ENCODE measurements around the gene ANKRD23.

DNA sequence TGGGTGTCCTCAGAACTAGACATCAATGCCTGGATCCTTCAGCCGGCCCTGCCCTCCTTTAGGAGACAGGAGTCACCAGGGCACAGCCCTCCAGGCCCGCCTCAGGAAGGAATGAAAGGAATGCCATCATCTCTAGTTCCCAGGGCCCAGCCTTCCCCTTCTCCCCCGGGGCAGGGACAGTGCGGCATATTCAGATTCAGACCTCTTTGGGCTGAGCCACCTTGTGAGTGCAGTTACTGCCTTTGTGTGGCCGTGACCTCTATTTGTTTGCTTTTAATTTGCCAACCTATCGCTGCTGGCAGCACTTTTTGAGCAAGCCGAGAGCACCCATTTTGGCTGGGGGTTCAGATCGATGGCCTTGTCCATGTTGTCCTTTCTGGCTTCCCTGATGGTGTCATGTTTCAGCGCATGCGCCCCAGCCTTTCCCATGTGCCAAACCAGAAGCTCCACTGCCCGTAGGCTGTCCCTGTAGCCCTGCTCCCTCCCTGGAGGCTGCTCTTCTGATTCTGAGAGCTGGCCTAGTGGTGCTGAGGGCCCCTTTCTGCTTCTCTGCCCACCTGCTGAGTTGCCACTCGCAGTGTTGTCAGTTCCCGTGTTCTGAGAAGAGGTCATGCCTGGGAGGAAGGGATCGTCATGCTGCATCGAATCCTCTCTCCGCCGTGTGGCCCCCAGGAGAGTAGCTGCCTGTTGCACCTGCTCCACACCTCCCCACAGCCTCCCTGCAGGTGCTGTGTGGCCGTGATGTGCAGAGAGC is 10.9 kb downstream of the ANKRD23 start:
- no peak for TF ChIP-seq ZNF274 (IDR thresholded peaks at IDR 0.05; ENCODE audit: low read depth, low read length)
- no peak for TF ChIP-seq SUZ12 (IDR thresholded peaks at IDR 0.05; ENCODE audit: extremely low read depth, insufficient read depth, insufficient read length)

Data from NT2/D1 (cell line).